ENCODE measurements around the gene ASXL3. TPM values are rescaled to one million over a fixed set of nuclear protein-coding genes. Genes with fewer than 3 reads are reported as not detected.

ASXL3 gene
- total and polyA plus RNA-seq, 4 donors = 0.19 to 1.3 (median 0.39) TPM

DNA sequence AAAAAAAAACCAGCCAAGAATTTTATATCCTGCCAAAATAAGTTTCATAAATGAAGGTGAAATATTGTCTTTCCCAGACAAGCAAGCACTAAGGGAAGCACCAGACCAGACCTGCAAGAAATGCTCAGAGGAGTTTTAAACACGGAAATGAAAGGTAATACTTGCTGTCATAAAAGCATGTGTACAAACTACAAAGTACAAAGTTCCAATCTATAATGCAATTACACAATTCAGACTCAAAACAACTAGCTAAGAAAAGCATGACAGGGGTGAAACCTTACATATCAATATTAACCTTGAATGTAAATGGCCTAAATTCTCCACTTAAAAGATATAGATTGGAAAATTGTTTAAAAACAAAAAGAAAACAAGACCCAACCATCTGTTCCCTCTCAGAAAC, 45.0 kb upstream of the ASXL3 start:
- Histone ChIP-seq H3K4me3 (ENCODE audit: low read depth in 1 of 3, low read length in 3 of 3) (no peak overlapping the region), H3K9ac (ENCODE audit: low read depth in 1 of 2, low read length in 2 of 2) (no peak overlapping the region), H3K4me1 (ENCODE audit: control insufficient read depth in 4 of 4, insufficient read depth in 4 of 4, low read length in 3 of 4) (peaks cover 0 to 13% (median 1%) of the 10 kb centered on the region in 4 donors), H3K27ac (ENCODE audit: low read depth in 1 of 2, low read length in 2 of 2) (peak overlapping the region; percentile 40 to 59), H3K27me3 (ENCODE audit: control insufficient read depth in 4 of 4, insufficient read depth in 4 of 4, low read length in 3 of 4) (no peaks in the 10 kb centered on the region), H3K9me3 (ENCODE audit: control insufficient read depth in 4 of 4, low read length in 3 of 4) (no peaks in the 10 kb centered on the region), H3K36me3 (ENCODE audit: control insufficient read depth in 4 of 4, insufficient read depth in 3 of 4, low read depth in 1 of 4, low read length in 3 of 4) (no peaks in the 10 kb centered on the region)
- TF ChIP-seq, protein P1, sequence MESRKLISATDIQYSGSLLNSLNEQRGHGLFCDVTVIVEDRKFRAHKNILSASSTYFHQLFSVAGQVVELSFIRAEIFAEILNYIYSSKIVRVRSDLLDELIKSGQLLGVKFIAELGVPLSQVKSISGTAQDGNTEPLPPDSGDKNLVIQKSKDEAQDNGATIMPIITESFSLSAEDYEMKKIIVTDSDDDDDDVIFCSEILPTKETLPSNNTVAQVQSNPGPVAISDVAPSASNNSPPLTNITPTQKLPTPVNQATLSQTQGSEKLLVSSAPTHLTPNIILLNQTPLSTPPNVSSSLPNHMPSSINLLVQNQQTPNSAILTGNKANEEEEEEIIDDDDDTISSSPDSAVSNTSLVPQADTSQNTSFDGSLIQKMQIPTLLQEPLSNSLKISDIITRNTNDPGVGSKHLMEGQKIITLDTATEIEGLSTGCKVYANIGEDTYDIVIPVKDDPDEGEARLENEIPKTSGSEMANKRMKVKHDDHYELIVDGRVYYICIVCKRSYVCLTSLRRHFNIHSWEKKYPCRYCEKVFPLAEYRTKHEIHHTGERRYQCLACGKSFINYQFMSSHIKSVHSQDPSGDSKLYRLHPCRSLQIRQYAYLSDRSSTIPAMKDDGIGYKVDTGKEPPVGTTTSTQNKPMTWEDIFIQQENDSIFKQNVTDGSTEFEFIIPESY (IDR thresholded peaks at IDR 0.05) = peak; percentile 61
- TF ChIP-seq SP1 (IDR thresholded peaks at IDR 0.05) = peak; percentile 80
- TF ChIP-seq HNF4A (conservative IDR thresholded peaks at IDR 0.05) = peak; percentile 95 to 98
- TF ChIP-seq, protein P2, sequence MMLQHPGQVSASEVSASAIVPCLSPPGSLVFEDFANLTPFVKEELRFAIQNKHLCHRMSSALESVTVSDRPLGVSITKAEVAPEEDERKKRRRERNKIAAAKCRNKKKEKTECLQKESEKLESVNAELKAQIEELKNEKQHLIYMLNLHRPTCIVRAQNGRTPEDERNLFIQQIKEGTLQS (IDR thresholded peaks at IDR 0.05) = no peak
- no peak for TF ChIP-seq NR2F2 (IDR thresholded peaks at IDR 0.05)
- peak; percentile 56 to 69 for TF ChIP-seq JUND (IDR thresholded peaks at IDR 0.05)
- TF ChIP-seq CTCF (IDR thresholded peaks at IDR 0.05; ENCODE audit: low read depth, low read length, missing input control) = no peak
- TF ChIP-seq EGR1 (IDR thresholded peaks at IDR 0.05; ENCODE audit: low read depth in 2 of 2) = peak in 1 of 2 donors; percentile 32
- TF ChIP-seq HNF4G (IDR thresholded peaks at IDR 0.05) = peak; percentile 77
- no peak for TF ChIP-seq TAF1 (conservative IDR thresholded peaks at IDR 0.05)
- TF ChIP-seq FOXA1 (IDR thresholded peaks at IDR 0.05) = peak; percentile 19
- TF ChIP-seq RAD21 (IDR thresholded peaks at IDR 0.05) = peak; percentile 33 to 42
- peak; percentile 70 for TF ChIP-seq FOXA2 (IDR thresholded peaks at IDR 0.05)
- TF ChIP-seq, protein P3, sequence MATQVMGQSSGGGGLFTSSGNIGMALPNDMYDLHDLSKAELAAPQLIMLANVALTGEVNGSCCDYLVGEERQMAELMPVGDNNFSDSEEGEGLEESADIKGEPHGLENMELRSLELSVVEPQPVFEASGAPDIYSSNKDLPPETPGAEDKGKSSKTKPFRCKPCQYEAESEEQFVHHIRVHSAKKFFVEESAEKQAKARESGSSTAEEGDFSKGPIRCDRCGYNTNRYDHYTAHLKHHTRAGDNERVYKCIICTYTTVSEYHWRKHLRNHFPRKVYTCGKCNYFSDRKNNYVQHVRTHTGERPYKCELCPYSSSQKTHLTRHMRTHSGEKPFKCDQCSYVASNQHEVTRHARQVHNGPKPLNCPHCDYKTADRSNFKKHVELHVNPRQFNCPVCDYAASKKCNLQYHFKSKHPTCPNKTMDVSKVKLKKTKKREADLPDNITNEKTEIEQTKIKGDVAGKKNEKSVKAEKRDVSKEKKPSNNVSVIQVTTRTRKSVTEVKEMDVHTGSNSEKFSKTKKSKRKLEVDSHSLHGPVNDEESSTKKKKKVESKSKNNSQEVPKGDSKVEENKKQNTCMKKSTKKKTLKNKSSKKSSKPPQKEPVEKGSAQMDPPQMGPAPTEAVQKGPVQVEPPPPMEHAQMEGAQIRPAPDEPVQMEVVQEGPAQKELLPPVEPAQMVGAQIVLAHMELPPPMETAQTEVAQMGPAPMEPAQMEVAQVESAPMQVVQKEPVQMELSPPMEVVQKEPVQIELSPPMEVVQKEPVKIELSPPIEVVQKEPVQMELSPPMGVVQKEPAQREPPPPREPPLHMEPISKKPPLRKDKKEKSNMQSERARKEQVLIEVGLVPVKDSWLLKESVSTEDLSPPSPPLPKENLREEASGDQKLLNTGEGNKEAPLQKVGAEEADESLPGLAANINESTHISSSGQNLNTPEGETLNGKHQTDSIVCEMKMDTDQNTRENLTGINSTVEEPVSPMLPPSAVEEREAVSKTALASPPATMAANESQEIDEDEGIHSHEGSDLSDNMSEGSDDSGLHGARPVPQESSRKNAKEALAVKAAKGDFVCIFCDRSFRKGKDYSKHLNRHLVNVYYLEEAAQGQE (IDR thresholded peaks at IDR 0.05) = peak; percentile 37
- no peak for TF ChIP-seq GABPA (IDR thresholded peaks at IDR 0.05 in 1 of 2, conservative IDR thresholded peaks at IDR 0.05 in 1 of 2)
- TF ChIP-seq MAX (IDR thresholded peaks at IDR 0.05) = peak; percentile 67
- TF ChIP-seq YY1 (IDR thresholded peaks at IDR 0.05) = peak; percentile 50
- peak; percentile 21 to 62 for TF ChIP-seq RXRA (IDR thresholded peaks at IDR 0.05)
- 36% methylated on average over 1 of the region's 1 CpG for WGBS
- no peak for DNase-seq (ENCODE audit: low spot score)

Measured in liver (tissue), 9 donors.